Naive B cell (primary cell): Measurements from ENCODE around the gene CRTAC1. TPM values are rescaled to one million over a fixed set of nuclear protein-coding genes. Genes with fewer than 3 reads are reported as not detected.

Experiments
- ATAC-seq, 2 donors: fragments of 150-1000 bp; cut with Tn5 transposase; 2 replicates each; pipeline ENCODE4 v1.10.0; 2021; ENCODE audit warnings: low read depth in 2 of 2, mild to moderate bottlenecking in 2 of 2, moderate library complexity in 2 of 2
- DNase-seq: peaks from one replicate; pipeline ENCODE4 v3.0.0; 2022
- H3K27ac Mint-ChIP-seq, 6 donors: one replicate each; pipeline ENCODE4 v1.8.0; 2020 to 2022; ENCODE audit warnings: mild to moderate bottlenecking in 6 of 6, mixed read lengths in 6 of 6, moderate library complexity in 5 of 6, inconsistent platforms in 2 of 6
- H3K27me3 Mint-ChIP-seq, 3 donors: one replicate each; pipeline ENCODE4 v1.8.0; 2021 to 2022; ENCODE audit warnings: mixed read lengths in 3 of 3, mild to moderate bottlenecking in 1 of 3
- H3K36me3 Mint-ChIP-seq, 2 donors: one replicate each; pipeline ENCODE4 v1.8.0; 2020 to 2022; ENCODE audit warnings: mixed read lengths in 2 of 2, inconsistent platforms in 1 of 2, mild to moderate bottlenecking in 1 of 2
- H3K4me1 Mint-ChIP-seq, 3 donors: one replicate each; pipeline ENCODE4 v1.8.0; 2020 to 2022; ENCODE audit warnings: mixed read lengths in 3 of 3, inconsistent platforms in 1 of 3, mild to moderate bottlenecking in 1 of 3, moderate library complexity in 1 of 3
- H3K4me3 Mint-ChIP-seq, 8 donors: one replicate each; pipeline ENCODE4 v1.8.0; 2020 to 2022; ENCODE audit warnings: mild to moderate bottlenecking in 8 of 8, mixed read lengths in 8 of 8, moderate library complexity in 8 of 8, inconsistent platforms in 2 of 8
- H3K9me3 Mint-ChIP-seq, 7 donors: one replicate each; pipeline ENCODE4 v1.8.0; 2020 to 2022; ENCODE audit warnings: mixed read lengths in 7 of 7, mild to moderate bottlenecking in 5 of 7, inconsistent platforms in 2 of 7, moderate library complexity in 1 of 7
- polyA plus RNA-seq, 6 donors: library from polyadenylated mRNA; unstranded; fragments of 300-500 nt; fragmentation: Illumina TruSeq; gene quantifications; one replicate each; pipeline ENCODE4 v1.2.3, GENCODE V29; 2021; ENCODE audit warnings: low read depth in 6 of 6

Gene CRTAC1
- polyA plus RNA-seq, 6 donors from 2014 or later, result not detected

DNA sequence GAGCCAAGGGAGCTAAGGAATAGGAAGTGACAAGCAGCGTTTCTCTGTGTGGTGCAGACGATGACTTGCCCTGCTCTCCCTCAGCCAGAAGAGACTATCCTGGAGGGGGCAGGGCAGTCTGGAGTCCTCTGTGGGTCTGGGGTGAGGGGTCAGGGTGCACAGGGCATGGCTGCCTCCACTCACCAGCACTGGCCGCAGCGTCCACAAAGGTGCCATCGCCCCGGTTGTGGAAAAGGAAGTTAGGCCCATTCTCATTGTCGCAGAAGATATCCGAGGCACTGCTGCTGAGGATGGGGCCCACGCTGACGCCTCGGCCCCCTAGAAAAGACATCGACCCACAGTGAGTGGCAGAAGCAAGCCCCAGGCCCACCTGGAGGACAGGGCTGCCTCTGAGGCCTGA is 122.6 kb downstream of the CRTAC1 start:
- H3K9me3 Mint-ChIP-seq, result no peaks in the 10 kb centered on the region
- DNase-seq (no peak), ATAC-seq (no peak)
- H3K27ac Mint-ChIP-seq, result no peak overlapping the region
- H3K4me1 Mint-ChIP-seq, result no peaks in the 10 kb centered on the region
- peak overlapping the region in 1 of 8 donors; percentile 22 for H3K4me3 Mint-ChIP-seq
- H3K27me3 Mint-ChIP-seq, result peaks cover 18 to 38% (median 34%) of the 10 kb centered on the region in 3 donors
- no peaks in the 10 kb centered on the region for H3K36me3 Mint-ChIP-seq

- Mint-ChIP-seq H3K36me3 (no peaks in the 10 kb centered on the region), H3K27me3 (peaks cover 16 to 36% (median 30%) of the 10 kb centered on the region in 3 donors), H3K4me3 (no peak overlapping the region), H3K27ac (peak overlapping the region in 1 of 6 donors; percentile 84), H3K9me3 (no peaks in the 10 kb centered on the region), H3K4me1 (no peaks in the 10 kb centered on the region)
- DNase-seq, result no peak
- ATAC-seq, result no peak
These were observed 123.2 kb downstream of the CRTAC1 start for GRCh38 chr10:97907211-97907610.

GRCh38 chr10:97905276-97905675 is 125.1 kb downstream of the CRTAC1 start:
- no peak for DNase-seq
- Mint-ChIP-seq H3K27me3 (peaks cover 16 to 42% (median 38%) of the 10 kb centered on the region in 3 donors), H3K36me3 (no peaks in the 10 kb centered on the region), H3K4me1 (no peaks in the 10 kb centered on the region), H3K27ac (no peak overlapping the region), H3K4me3 (no peak overlapping the region), H3K9me3 (no peaks in the 10 kb centered on the region)
- ATAC-seq, result no peak

- H3K4me1 Mint-ChIP-seq, result no peaks in the 10 kb centered on the region
- H3K27me3 Mint-ChIP-seq, result peaks cover 16 to 42% (median 38%) of the 10 kb centered on the region in 3 donors
- H3K27ac Mint-ChIP-seq, result no peak overlapping the region
- H3K36me3 Mint-ChIP-seq, result no peaks in the 10 kb centered on the region
- H3K4me3 Mint-ChIP-seq, result peak overlapping the region in 1 of 8 donors; percentile 0
- ATAC-seq, result no peak
- no peak for DNase-seq
- no peaks in the 10 kb centered on the region for H3K9me3 Mint-ChIP-seq
These were observed 125.8 kb downstream of the CRTAC1 start for GRCh38 chr10:97904576-97904975.

- H3K36me3 Mint-ChIP-seq, result no peaks in the 10 kb centered on the region
- peaks cover 16 to 42% (median 38%) of the 10 kb centered on the region in 3 donors for H3K27me3 Mint-ChIP-seq
- H3K4me3 Mint-ChIP-seq, result no peak overlapping the region
- no peaks in the 10 kb centered on the region for H3K9me3 Mint-ChIP-seq
- DNase-seq, result no peak
- no peak for ATAC-seq
- H3K4me1 Mint-ChIP-seq, result no peaks in the 10 kb centered on the region
- no peak overlapping the region for H3K27ac Mint-ChIP-seq
These were observed 126.4 kb downstream of the CRTAC1 start for GRCh38 chr10:97904018-97904381.

- ATAC-seq, result no peak
- Mint-ChIP-seq H3K4me3 (no peak overlapping the region), H3K4me1 (no peaks in the 10 kb centered on the region), H3K27me3 (peaks cover 16 to 42% (median 38%) of the 10 kb centered on the region in 3 donors), H3K9me3 (no peaks in the 10 kb centered on the region), H3K36me3 (no peaks in the 10 kb centered on the region), H3K27ac (no peak overlapping the region)
- no peak for DNase-seq
These were observed 127.0 kb downstream of the CRTAC1 start for GRCh38 chr10:97903128-97904017.

DNA sequence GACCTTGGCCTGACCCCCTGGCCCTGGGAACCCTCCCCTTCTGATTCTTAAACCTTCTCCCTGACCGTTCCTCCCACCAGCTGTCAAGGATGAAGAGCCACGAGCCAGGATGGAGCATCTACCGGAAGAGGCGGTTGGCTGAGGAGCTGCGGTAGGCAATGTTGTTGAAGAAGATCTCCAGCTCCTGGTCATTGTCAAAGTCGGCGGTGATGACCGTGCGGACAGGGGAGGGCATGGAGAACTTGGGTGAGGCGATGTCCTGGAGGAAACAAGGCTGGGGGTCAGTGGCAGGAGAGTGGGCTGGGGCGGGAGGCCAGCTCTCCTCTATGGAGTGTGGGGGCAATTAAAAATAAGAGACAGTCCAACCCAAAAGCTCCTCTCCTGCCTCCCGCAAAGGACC is 129.0 kb downstream of the CRTAC1 start:
- Mint-ChIP-seq H3K36me3 (no peaks in the 10 kb centered on the region), H3K27me3 (peaks cover 8 to 30% (median 24%) of the 10 kb centered on the region in 3 donors), H3K27ac (no peak overlapping the region), H3K4me1 (no peaks in the 10 kb centered on the region), H3K4me3 (no peak overlapping the region), H3K9me3 (no peaks in the 10 kb centered on the region)
- no peak for ATAC-seq
- DNase-seq, result no peak

DNA sequence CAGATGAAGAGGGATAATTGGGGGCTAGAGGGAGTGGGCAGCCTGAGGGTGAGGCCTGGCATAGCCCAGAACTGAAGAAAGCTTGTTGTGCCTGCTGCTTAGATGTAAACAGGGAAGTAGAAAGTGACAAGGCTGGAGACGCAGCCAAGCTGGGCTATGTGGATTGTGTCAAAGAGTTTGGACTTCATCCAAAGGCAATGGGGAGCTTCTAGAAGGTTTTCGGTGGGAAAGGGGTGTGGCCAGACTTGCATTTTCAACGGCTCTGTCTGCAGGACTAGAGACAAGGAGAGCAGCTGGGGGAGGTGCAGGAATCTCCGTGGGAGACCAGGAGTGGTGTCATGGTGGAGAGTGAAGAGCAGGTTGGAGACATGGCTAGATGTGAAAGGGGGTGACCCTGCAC is 132.0 kb downstream of the CRTAC1 start:
- Mint-ChIP-seq H3K27ac (no peak overlapping the region), H3K36me3 (no peaks in the 10 kb centered on the region), H3K27me3 (peaks cover 11 to 32% (median 17%) of the 10 kb centered on the region in 3 donors), H3K4me3 (no peak overlapping the region), H3K9me3 (peaks cover 0 to 3% (median 0%) of the 10 kb centered on the region in 7 donors), H3K4me1 (no peaks in the 10 kb centered on the region)
- no peak for ATAC-seq
- DNase-seq, result no peak

GRCh38 chr10:97896756-97897358 is 133.6 kb downstream of the CRTAC1 start:
- peaks cover 0 to 3% (median 0%) of the 10 kb centered on the region in 7 donors for H3K9me3 Mint-ChIP-seq
- no peak overlapping the region for H3K4me3 Mint-ChIP-seq
- ATAC-seq, result no peak
- no peaks in the 10 kb centered on the region for H3K36me3 Mint-ChIP-seq
- no peak for DNase-seq
- H3K27ac Mint-ChIP-seq, result no peak overlapping the region
- H3K27me3 Mint-ChIP-seq, result peaks cover 11 to 29% (median 17%) of the 10 kb centered on the region in 3 donors
- no peaks in the 10 kb centered on the region for H3K4me1 Mint-ChIP-seq

- peaks cover 0 to 3% (median 0%) of the 10 kb centered on the region in 7 donors for H3K9me3 Mint-ChIP-seq
- H3K27me3 Mint-ChIP-seq, result peaks cover 16 to 29% (median 17%) of the 10 kb centered on the region in 3 donors
- H3K4me3 Mint-ChIP-seq, result no peak overlapping the region
- ATAC-seq (no peak), DNase-seq (no peak)
- H3K27ac Mint-ChIP-seq, result no peak overlapping the region
- no peaks in the 10 kb centered on the region for H3K4me1 Mint-ChIP-seq
- no peaks in the 10 kb centered on the region for H3K36me3 Mint-ChIP-seq
These were observed 134.5 kb downstream of the CRTAC1 start for GRCh38 chr10:97895915-97896314.

GRCh38 chr10:97895084-97895483 is 135.3 kb downstream of the CRTAC1 start:
- H3K27ac Mint-ChIP-seq, result no peak overlapping the region
- DNase-seq (no peak), ATAC-seq (no peak)
- H3K4me3 Mint-ChIP-seq, result no peak overlapping the region
- peaks cover 16 to 29% (median 17%) of the 10 kb centered on the region in 3 donors for H3K27me3 Mint-ChIP-seq
- H3K9me3 Mint-ChIP-seq, result peaks cover 0 to 3% (median 0%) of the 10 kb centered on the region in 7 donors
- H3K4me1 Mint-ChIP-seq, result no peaks in the 10 kb centered on the region
- no peaks in the 10 kb centered on the region for H3K36me3 Mint-ChIP-seq

DNA sequence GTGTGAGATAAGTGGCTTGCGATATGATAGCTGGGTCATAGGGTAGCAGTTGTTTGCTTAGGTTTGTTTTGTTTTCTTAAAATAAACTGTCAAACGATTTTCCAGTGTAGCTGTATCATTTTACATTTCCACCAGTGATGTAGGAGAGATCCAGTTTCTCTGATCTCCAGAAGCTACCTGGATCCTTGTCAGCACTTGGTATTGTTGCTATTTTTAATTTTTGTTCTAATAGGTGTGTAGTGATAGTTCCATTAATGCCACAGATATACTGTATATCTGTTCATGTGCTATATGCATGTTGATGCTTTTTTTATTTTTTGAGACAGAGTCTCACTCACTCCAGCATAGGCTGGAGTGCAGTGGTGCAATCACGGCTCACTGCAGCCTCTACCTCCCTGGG is 136.3 kb downstream of the CRTAC1 start:
- Mint-ChIP-seq H3K27ac (no peak overlapping the region), H3K4me1 (no peaks in the 10 kb centered on the region), H3K9me3 (peaks cover 0 to 3% (median 0%) of the 10 kb centered on the region in 7 donors), H3K36me3 (no peaks in the 10 kb centered on the region), H3K27me3 (peaks cover 16 to 29% (median 17%) of the 10 kb centered on the region in 3 donors), H3K4me3 (no peak overlapping the region)
- ATAC-seq (no peak), DNase-seq (no peak)

DNA sequence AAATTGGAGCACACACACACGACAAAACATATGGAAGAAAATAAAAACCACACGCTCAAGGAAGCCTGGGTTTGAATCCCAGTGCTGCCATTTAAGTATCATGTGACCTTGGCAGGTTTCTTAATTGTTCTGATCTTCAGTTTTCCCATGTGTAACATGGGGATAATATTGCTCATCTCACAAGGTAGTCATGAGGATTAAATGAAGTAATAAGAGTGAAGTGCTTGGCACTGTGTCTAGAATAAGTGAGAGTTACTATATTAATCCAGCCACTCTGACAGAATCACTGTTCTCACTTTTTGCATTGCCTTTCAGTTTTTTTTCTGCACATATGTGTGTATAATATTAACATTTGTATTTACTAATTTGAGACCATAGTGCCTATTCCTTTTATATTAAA is 137.5 kb downstream of the CRTAC1 start:
- DNase-seq (no peak), ATAC-seq (no peak)
- peaks cover 0 to 3% (median 0%) of the 10 kb centered on the region in 7 donors for H3K9me3 Mint-ChIP-seq
- no peaks in the 10 kb centered on the region for H3K4me1 Mint-ChIP-seq
- no peak overlapping the region for H3K4me3 Mint-ChIP-seq
- no peak overlapping the region for H3K27ac Mint-ChIP-seq
- H3K36me3 Mint-ChIP-seq, result no peaks in the 10 kb centered on the region
- H3K27me3 Mint-ChIP-seq, result peaks cover 16 to 37% (median 26%) of the 10 kb centered on the region in 3 donors

DNA sequence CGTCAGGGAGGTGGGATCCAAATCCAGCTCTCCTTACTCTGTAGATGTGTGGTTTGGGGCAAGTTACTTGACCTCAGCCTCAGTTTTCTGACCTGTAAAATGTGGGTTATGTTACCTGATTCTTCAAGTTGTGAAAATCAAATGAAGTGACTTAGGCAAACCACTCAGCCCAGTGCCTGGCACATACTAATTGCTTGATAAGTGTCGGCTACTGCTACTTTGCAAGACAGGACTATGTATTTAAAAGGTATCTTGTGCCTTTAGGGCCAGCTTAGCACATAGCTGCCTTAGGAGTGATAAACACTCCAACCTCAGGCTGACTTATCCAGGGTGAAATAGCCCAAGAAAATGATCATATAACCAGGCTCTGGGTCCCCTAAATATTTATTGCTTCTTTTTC is 137.9 kb downstream of the CRTAC1 start:
- no peak for ATAC-seq
- H3K27me3 Mint-ChIP-seq, result peaks cover 16 to 39% (median 29%) of the 10 kb centered on the region in 3 donors
- no peak overlapping the region for H3K4me3 Mint-ChIP-seq
- peaks cover 0 to 3% (median 0%) of the 10 kb centered on the region in 7 donors for H3K9me3 Mint-ChIP-seq
- no peak overlapping the region for H3K27ac Mint-ChIP-seq
- H3K4me1 Mint-ChIP-seq, result no peaks in the 10 kb centered on the region
- DNase-seq, result no peak
- no peaks in the 10 kb centered on the region for H3K36me3 Mint-ChIP-seq
